WTC11 (cell line): ENCODE results near the gene SSRP1.

Experiments used
- CTCF ChIP-seq: fragments of 200-600 bp; IDR thresholded peaks from 2 replicates; pipeline ENCODE4 v1.8.0; 2022; ENCODE audit warnings: antibody characterized with exemption
- GRHL2 ChIP-seq: fragments of 250-450 bp; sonication (Bioruptor Pico); IDR thresholded peaks from 2 replicates; pipeline ENCODE4 v1.8.0; 2022; ENCODE audit warnings: mild to moderate bottlenecking, moderate library complexity; ENCODE audit not compliant: insufficient replicate concordance, severe bottlenecking
- IRF2 ChIP-seq: sonication (generic); formaldehyde crosslinking; IDR thresholded peaks from 2 replicates; pipeline ENCODE4 v1.8.0; 2022; ENCODE audit warnings: low read depth, missing genetic modification reagents, borderline replicate concordance

GRCh38 chr11:57361926-57362325 is 26.2 kb upstream of the SSRP1 start:
- TF ChIP-seq IRF2 (CRISPR knock-in tag), result no peak
- no peak for TF ChIP-seq CTCF
- no peak for TF ChIP-seq GRHL2 (CRISPR knock-in tag)
